GM12891 (cell line): ENCODE measurements around the gene PLAAT4.
"Not testable (repeated sequence)": the region's sequence is repeated elsewhere in the genome, so short reads cannot be mapped to it uniquely, and the experiment has no call there.

Experiments
- PAX5 ChIP-seq: IDR thresholded peaks from 2 replicates; pipeline ENCODE4 v1.6.1; 2011; ENCODE audit warnings: low read length, moderate library complexity, mild to moderate bottlenecking; ENCODE audit not compliant: insufficient read depth, severe bottlenecking
- POLR2A ChIP-seq: IDR thresholded peaks from 2 replicates; pipeline ENCODE4 v1.6.1; 2011; ENCODE audit warnings: low read depth, low read length, control low read depth
- POLR2AphosphoS5 ChIP-seq: IDR thresholded peaks from 2 replicates; pipeline ENCODE4 v1.6.1; 2011; ENCODE audit warnings: low read depth, low read length, control low read depth
- SPI1 ChIP-seq: IDR thresholded peaks from 2 replicates; pipeline ENCODE4 v1.6.1; 2011; ENCODE audit warnings: low read depth, low read length, control low read depth

GRCh38 chr11:63528729-63529278, 7.8 kb upstream of the PLAAT4 start:
- not testable (repeated sequence) for TF ChIP-seq POLR2AphosphoS5, SPI1, POLR2A, PAX5
